ENCODE data around the gene PLPP4.

- TF ChIP-seq, protein P1, sequence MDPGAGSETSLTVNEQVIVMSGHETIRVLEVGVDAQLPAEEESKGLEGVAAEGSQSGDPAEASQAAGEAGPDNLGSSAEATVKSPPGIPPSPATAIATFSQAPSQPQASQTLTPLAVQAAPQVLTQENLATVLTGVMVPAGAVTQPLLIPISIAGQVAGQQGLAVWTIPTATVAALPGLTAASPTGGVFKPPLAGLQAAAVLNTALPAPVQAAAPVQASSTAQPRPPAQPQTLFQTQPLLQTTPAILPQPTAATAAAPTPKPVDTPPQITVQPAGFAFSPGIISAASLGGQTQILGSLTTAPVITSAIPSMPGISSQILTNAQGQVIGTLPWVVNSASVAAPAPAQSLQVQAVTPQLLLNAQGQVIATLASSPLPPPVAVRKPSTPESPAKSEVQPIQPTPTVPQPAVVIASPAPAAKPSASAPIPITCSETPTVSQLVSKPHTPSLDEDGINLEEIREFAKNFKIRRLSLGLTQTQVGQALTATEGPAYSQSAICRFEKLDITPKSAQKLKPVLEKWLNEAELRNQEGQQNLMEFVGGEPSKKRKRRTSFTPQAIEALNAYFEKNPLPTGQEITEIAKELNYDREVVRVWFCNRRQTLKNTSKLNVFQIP (CRISPR knock-in tag; IDR thresholded peaks at IDR 0.05; ENCODE audit: borderline replicate concordance, low read depth) = no peak
- TF ChIP-seq ZNF70 (CRISPR knock-in tag; IDR thresholded peaks at IDR 0.05) = no peak
Observed at GRCh38 chr10:120492346-120492745, 35.3 kb downstream of the PLPP4 start.

All from SK-N-SH treated with all-trans-retinoic acid at 6 μM for 48 hours (cell line).